ENCODE results near the gene ODAD3. TPM values are rescaled to one million over a fixed set of nuclear protein-coding genes. Genes with fewer than 3 reads are reported as not detected.

The ODAD3 gene
- total and polyA plus RNA-seq, 2 of the 13 experiments (the other 11 are each of a cell fraction or from before 2014, with no cell fraction given): 0.04 to 0.08 TPM

- H3K9me3 ChIP-seq (ENCODE audit: low read length): no peaks in the 10 kb centered on the region
- peak within 1 kb of the TSS; percentile 86 for H3K9ac ChIP-seq (ENCODE audit: insufficient read depth, low read depth, low read length)
- H2AFZ ChIP-seq (ENCODE audit: low read length): no peak within 1 kb of the TSS
- FAIRE-seq (peak; percentile 99), ATAC-seq (peak; percentile 94), DNase-seq (ENCODE audit: low spot score) (peak; percentile 99)
- 0 out of 5 replicates have a peak, but pooled peaks cover 1 to 6% of the 10 kb centered on the region in 2 experiments for H3K36me3 ChIP-seq (replicated peaks in 1 of 2; ENCODE audit: control insufficient read depth in 1 of 2, insufficient read depth in 2 of 2, low read length in 2 of 2)
- in situ Hi-C loops (cut with HindIII; ENCODE audit: extremely low pct_ligation_motif_present, low pct_unique_long_range_greater_than_20kb): no loop called here
- ChIA-PET CTCF (ENCODE audit: low intra/inter-chr PET ratio, low total read pairs) (no interaction called here), POLR2A (interaction anchor here (0.6 to 3.3 kb wide), 52 partner anchors 9 to 539 kb away, joined by 3 to 68 read pairs (median 4); partner anchors contain the start of genes CCDC159, ECSIT, ELOF1 and EPOR)
- intact Hi-C loops (cut with micrococcal nuclease; ENCODE audit: unreplicated experiment): loop anchor here (1.0 kb wide), 1 partner anchor 30 kb away; no protein-coding TSS in a partner anchor
- no peaks in the 10 kb centered on the region for H4K20me1 ChIP-seq (ENCODE audit: insufficient read depth, low read length)
- peak within 1 kb of the TSS; percentile 94 for H3K4me2 ChIP-seq (ENCODE audit: low read depth, low read length)
- BruUV-seq (replicated peaks): TSS peak; percentile 97
- no peaks in the 10 kb centered on the region; a peak in 1 of 5 replicates for H3K27me3 ChIP-seq (ENCODE audit: control insufficient read depth in 1 of 2, insufficient read depth in 2 of 2, low read length in 2 of 2)
- peaks cover 12% of the 10 kb centered on the region for H3K79me2 ChIP-seq (ENCODE audit: insufficient read depth, low read length)
- peaks cover 35% of the 10 kb centered on the region for H3K4me1 ChIP-seq (ENCODE audit: insufficient read depth, low read length)
- peak within 1 kb of the TSS; percentile 95 for H3K27ac ChIP-seq (ENCODE audit: extremely low read length, insufficient read depth, low read length)
- under 1% methylated on average over 30 of the region's 44 CpGs for WGBS (ENCODE audit: low lambda C conversion rate)
- H3K4me3 ChIP-seq (replicated peaks in 1 of 3; ENCODE audit: insufficient read depth in 1 of 3, low read depth in 2 of 3, low read length in 3 of 3): peak within 1 kb of the TSS; percentile 69 to 80 (median 75)
- TF ChIP-seq ZNF274 (CRISPR knock-in tag; IDR thresholded peaks at IDR 0.05): peak; percentile 79
- no peak for TF ChIP-seq ZNF761 (CRISPR knock-in tag; conservative IDR thresholded peaks at IDR 0.05)
- TF ChIP-seq ZC3H13 (CRISPR knock-in tag; IDR thresholded peaks at IDR 0.05): peak; percentile 88; the same call in 1 of the 2 replicates
- TF ChIP-seq ZNF224 (CRISPR knock-in tag; IDR thresholded peaks at IDR 0.05): peak; percentile 88; the same call in 1 of the 2 replicates
- peak; percentile 91 for TF ChIP-seq DMAP1 (CRISPR knock-in tag; IDR thresholded peaks at IDR 0.05)
- no peak for TF ChIP-seq ZNF264 (CRISPR knock-in tag; IDR thresholded peaks at IDR 0.05)
- no peak for TF ChIP-seq CHCHD3 (CRISPR knock-in tag; IDR thresholded peaks at IDR 0.05)
- TF ChIP-seq PATZ1 (CRISPR knock-in tag; IDR thresholded peaks at IDR 0.05): 0 out of 2 replicates have a peak, but pooled peaks have one; percentile 28
- peak; percentile 87 for TF ChIP-seq ZNF563 (CRISPR knock-in tag; IDR thresholded peaks at IDR 0.05)
- TF ChIP-seq MAFF (IDR thresholded peaks at IDR 0.05; ENCODE audit: low read depth, low read length): no peak
- TF ChIP-seq NFKB2 (CRISPR knock-in tag; IDR thresholded peaks at IDR 0.05; ENCODE audit: borderline replicate concordance): peak; percentile 81; the same call in 1 of the 2 replicates
- TF ChIP-seq PRMT3 (CRISPR knock-in tag; IDR thresholded peaks at IDR 0.05; ENCODE audit: borderline replicate concordance, low read depth): 0 out of 2 replicates have a peak, but pooled peaks have one; percentile 29
- TF ChIP-seq ZNF17 (CRISPR knock-in tag; IDR thresholded peaks at IDR 0.05): no peak
- TF ChIP-seq TFE3 (CRISPR knock-in tag; IDR thresholded peaks at IDR 0.05): peak; percentile 72
- TF ChIP-seq SRY (CRISPR knock-in tag; IDR thresholded peaks at IDR 0.05): peak; percentile 51; the same call in 1 of the 2 replicates
- peak; percentile 50; the same call in 1 of the 2 replicates for TF ChIP-seq ATF7-NPFF (CRISPR knock-in tag; IDR thresholded peaks at IDR 0.05; ENCODE audit: low read depth)
- 0 out of 2 replicates have a peak, but pooled peaks have one; percentile 29 for TF ChIP-seq ATAD3A (CRISPR knock-in tag; IDR thresholded peaks at IDR 0.05)
- TF ChIP-seq GLI4 (CRISPR knock-in tag; IDR thresholded peaks at IDR 0.05; ENCODE audit: borderline replicate concordance): 0 out of 2 replicates have a peak, but pooled peaks have one; percentile 27
- TF ChIP-seq FOXK2 (IDR thresholded peaks at IDR 0.05): no peak
- TF ChIP-seq ZNF724P (CRISPR knock-in tag; IDR thresholded peaks at IDR 0.05; ENCODE audit: borderline replicate concordance): 0 out of 2 replicates have a peak, but pooled peaks have one; percentile 54
- peak; percentile 62 for TF ChIP-seq RARA (CRISPR knock-in tag; IDR thresholded peaks at IDR 0.05)
These were observed 60.3 kb downstream of the ODAD3 start, which contains the start of gene SWSAP1 for GRCh38 chr19:11374433-11375142. Gene SWSAP1, plus strand, starts transcription at chr19:11374666. Its CDS starts 15 bp downstream, at chr19:11374681.
